Activated CD4-positive, alpha-beta T cell treated with anti-CD3 and anti-CD28 coated beads for 36 hours (primary cell): ENCODE measurements around the gene FOXJ3. TPM values are rescaled to one million over a fixed set of nuclear protein-coding genes. Genes with fewer than 3 reads are reported as not detected.

Experiments
- ATAC-seq: fragments of 200-7000 bp; cut with Tn5 transposase; one replicate; pipeline ENCODE4 v1.10.0; 2021; ENCODE audit warnings: mild to moderate bottlenecking, moderate library complexity
- CTCF ChIA-PET: fragments of 350-600 bp; sonication (Branson Sonifier 250); formaldehyde crosslinking; loops from one replicate; lab custom pipeline; 2021; ENCODE audit warnings: antibody characterized with exemption; lab: Charles Lee
- POLR2A ChIA-PET: fragments of 350-600 bp; sonication (Branson Sonifier 250); formaldehyde crosslinking; loops from one replicate; lab custom pipeline; 2021; ENCODE audit warnings: antibody characterized with exemption, inconsistent platforms; lab: Charles Lee
- DNase-seq: peaks from one replicate; pipeline ENCODE4 v3.0.0-alpha.2; 2020
- H3K27ac Mint-ChIP-seq: one replicate; pipeline ENCODE4 v1.8.0; 2021; ENCODE audit warnings: mixed read lengths
- H3K27me3 Mint-ChIP-seq: one replicate; pipeline ENCODE4 v1.8.0; 2021; ENCODE audit warnings: mixed read lengths
- H3K36me3 Mint-ChIP-seq: one replicate; pipeline ENCODE4 v1.8.0; 2021; ENCODE audit warnings: low read depth, mixed read lengths
- H3K4me1 Mint-ChIP-seq: one replicate; pipeline ENCODE4 v1.8.0; 2021; ENCODE audit warnings: mixed read lengths
- H3K4me3 Mint-ChIP-seq: one replicate; pipeline ENCODE4 v1.8.0; 2021; ENCODE audit warnings: mild to moderate bottlenecking, moderate library complexity, mixed read lengths
- H3K9me3 Mint-ChIP-seq: one replicate; pipeline ENCODE4 v1.8.0; 2021; ENCODE audit warnings: low read depth, mixed read lengths
- intact Hi-C, 2 experiments: fragments of 100-400 bp; cut with DNase I in 1 of 2; cut with micrococcal nuclease in 1 of 2; formaldehyde crosslinking; loops; one replicate each; pipeline versions ENCODE4 v1.14.2 to v1.15.1; 2022 to 2024; cut with DNase I, micrococcal nuclease
- total RNA-seq, 2 experiments: library from RNA; stranded (reverse); gene quantifications; one replicate each; pipeline ENCODE4 v1.2.3, GENCODE V29; 2021

FOXJ3 gene
- 10 to 100 TPM; 44.1 to 54.0 TPM for total RNA-seq

DNA sequence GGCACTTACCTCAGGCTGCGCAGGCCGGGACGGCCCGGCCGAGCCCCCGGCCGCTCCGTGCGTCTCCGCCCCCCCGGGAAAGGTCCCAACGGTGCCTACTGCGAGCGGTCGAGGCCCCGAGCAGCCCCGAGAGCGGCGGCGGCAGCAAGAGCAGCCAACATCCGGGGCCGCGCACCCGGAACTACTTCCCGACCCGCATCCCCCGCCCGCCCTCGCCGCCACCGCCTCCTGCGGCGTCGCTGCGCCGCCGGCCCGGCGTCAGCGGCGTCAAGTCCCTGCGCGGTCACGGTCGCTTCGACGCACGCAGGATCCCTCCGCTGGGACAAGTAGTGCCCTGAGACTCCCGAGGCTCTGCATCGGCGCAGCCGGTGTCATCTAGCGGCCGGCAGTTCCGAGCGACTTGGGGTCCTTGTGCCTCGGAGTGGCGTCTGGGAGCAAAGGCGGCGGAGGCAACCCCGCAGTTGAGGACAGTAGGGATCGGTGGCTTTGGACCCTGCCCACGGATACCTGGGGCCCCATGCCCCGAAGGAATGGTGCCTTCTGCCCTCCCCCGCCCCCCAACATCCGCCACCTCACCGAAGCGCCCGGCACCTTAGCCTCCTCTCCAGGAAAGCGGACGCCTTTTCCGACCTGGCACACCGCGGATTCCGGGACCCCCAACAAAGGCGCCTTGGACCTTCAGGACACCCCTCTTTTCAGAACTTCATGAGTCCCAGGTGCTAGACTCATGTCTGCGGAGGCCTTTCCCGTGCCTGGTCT is at the start of gene FOXJ3:
Gene FOXJ3, minus strand, starts transcription at position 186 of the 759 bp plus-strand sequence. CDS start 24,142 bp downstream, outside the sequence.
- Mint-ChIP-seq H3K27ac (peak within 1 kb of the TSS; percentile 89), H3K27me3 (no peaks in the 10 kb centered on the region), H3K4me1 (peaks cover 41% of the 10 kb centered on the region), H3K9me3 (no peaks in the 10 kb centered on the region), H3K36me3 (no peaks in the 10 kb centered on the region), H3K4me3 (peak within 1 kb of the TSS; percentile 92)
- POLR2A ChIA-PET = interaction anchor here (1.0 kb wide), 1 partner anchor 511 kb away, joined by 3 read pairs; the partner anchor contains the start of gene ZNF691
- intact Hi-C loops = loop anchor here (1.0 to 10.0 kb wide), 14 partner anchors 45 to 837 kb away; partner anchors contain the start of genes PPCS (in 2 of the 2), YBX1 (in 2 of the 2), ZMYND12 (in 2 of the 2) and C1orf50 (in 1 of the 2)
- peak; percentile 89 for ATAC-seq
- peak; percentile 97 for DNase-seq
- CTCF ChIA-PET = interaction anchor here (1.8 kb wide), 1 partner anchor 10 kb away, joined by 5 read pairs; no protein-coding TSS in a partner anchor

DNA sequence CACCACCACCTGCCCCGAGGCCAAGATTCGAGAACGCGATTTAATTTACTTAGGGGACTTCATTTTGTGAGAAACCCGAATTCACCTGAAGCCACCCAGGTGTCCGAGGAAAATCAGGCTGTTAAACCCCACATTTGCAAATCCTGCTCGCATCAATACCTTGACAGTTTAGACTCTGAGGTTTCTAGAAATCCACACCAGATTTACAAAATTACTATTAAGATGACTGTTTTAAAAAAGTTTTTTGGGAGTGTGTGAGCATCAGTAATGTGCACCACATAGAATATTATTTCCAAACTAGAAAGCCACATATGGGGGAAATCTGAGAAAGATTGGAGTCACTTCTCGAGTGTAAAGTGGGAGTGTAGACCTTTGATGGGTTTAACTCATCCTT is 46.2 kb upstream of the FOXJ3 start:
- intact Hi-C loops = no loop called here
- peaks cover 3% of the 10 kb centered on the region for H3K4me1 Mint-ChIP-seq
- ChIA-PET CTCF (interaction anchor here (1.3 kb wide), 1 partner anchor 10 kb away, joined by 3 read pairs; no protein-coding TSS in a partner anchor), POLR2A (no interaction called here)
- ATAC-seq = no peak
- no peaks in the 10 kb centered on the region for H3K36me3 Mint-ChIP-seq
- H3K4me3 Mint-ChIP-seq = peak overlapping the region; percentile 66
- no peaks in the 10 kb centered on the region for H3K9me3 Mint-ChIP-seq
- H3K27ac Mint-ChIP-seq = peak overlapping the region; percentile 5
- H3K27me3 Mint-ChIP-seq = peaks cover 37% of the 10 kb centered on the region
- DNase-seq = no peak

DNA sequence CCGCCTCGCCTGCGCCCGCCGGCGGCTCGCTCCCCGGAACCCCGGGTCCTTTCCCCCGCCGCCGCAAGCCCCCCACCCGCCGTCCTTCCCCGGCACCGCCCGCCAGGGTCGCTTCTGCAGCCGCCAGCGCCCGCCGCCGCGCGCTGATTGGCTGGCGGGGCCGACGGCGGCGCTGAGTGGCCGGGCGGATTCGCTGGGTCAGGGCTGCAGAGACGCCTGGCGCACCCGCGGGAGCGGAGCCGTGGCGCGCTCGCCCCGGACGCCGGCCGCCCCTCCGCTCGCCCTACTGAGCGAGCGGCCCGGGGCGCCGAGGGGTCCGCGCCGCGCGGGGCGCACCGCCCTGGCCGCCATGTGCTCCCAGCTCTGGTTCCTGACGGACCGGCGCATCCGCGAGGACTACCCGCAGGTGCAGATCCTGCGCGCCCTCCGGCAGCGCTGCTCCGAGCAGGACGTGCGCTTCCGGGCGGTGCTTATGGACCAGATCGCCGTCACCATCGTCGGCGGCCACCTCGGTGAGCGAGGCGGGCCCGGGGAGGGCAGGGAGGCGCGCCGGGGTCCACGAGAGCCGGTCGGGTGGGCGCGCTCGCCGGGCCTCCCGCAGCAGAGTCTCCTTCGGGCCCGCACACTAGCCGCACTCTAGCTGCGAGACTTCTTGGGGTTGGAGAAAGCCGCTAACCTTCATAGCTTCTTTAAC is 45.7 kb upstream of the FOXJ3 start, which contains the start of gene RIMKLA:
Gene RIMKLA, plus strand, starts transcription at position 207 of the 694 bp plus-strand sequence. Its CDS starts 143 bp downstream, at position 350.
- CTCF ChIA-PET = no interaction called here

DNA sequence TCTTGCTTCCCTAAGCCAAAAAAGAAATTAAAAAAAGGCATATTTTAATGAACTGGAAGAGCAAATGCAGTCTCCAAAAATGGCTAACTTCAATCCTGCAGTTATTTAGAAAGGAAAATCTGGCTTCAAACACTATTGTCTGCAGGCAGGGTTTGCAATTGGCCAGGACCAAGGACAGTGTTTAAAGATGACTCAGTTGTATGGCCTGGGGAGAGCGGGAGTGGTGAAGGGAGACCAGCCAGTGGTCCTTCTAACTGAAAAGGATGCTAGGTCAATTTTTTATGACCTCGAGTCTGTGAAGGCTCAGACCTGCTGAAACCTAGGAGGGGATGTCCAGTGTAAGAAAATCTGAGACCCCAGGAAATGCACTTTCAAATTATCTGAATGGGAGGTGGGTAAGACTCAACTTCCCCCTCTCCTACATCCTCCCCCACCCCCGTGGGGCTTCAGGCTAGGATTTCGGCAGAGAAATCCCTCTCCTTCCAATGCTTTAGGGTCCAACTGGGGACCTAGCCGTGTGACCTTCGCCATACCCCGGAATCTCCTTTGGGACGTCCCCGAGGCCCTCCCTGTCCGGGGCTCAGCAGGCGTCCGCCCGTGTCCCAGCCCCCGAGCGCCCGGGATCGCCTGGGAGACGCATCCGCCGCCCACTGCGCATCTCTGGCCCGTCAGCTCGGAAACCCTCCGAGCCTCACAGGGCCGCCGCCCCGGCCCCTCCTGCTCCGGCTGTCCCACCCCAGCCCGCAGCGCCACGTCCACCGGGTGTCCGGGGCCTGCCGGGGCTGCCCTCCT is 45.0 kb upstream of the FOXJ3 start:
- peak; percentile 19 for DNase-seq
- ATAC-seq = peak; percentile 42
- H3K4me1 Mint-ChIP-seq = peaks cover 3% of the 10 kb centered on the region
- ChIA-PET POLR2A (no interaction called here), CTCF (no interaction called here)
- peak overlapping the region; percentile 70 for H3K4me3 Mint-ChIP-seq
- peaks cover 35% of the 10 kb centered on the region for H3K27me3 Mint-ChIP-seq
- no peaks in the 10 kb centered on the region for H3K36me3 Mint-ChIP-seq
- intact Hi-C loops = loop anchor here in 1 of 2 experiments (1.0 to 5.0 kb wide), 3 partner anchors 45 to 1018 kb away; partner anchors contain the start of genes FOXJ3, FOXO6, PPCS and ZMYND12
- H3K27ac Mint-ChIP-seq = no peak overlapping the region
- no peaks in the 10 kb centered on the region for H3K9me3 Mint-ChIP-seq

More for the DNA sequence above, 45.7 kb upstream of the FOXJ3 start, which contains the start of gene RIMKLA:
- intact Hi-C loops = loop anchor here in 1 of 2 experiments (1.0 kb wide), 2 partner anchors 45 to 76 kb away; partner anchors contain the start of genes FOXJ3, PPCS and ZMYND12
- peak; percentile 74 for DNase-seq
- H3K36me3 Mint-ChIP-seq = no peaks in the 10 kb centered on the region
- peaks cover 37% of the 10 kb centered on the region for H3K27me3 Mint-ChIP-seq
- POLR2A ChIA-PET = no interaction called here
- H3K4me1 Mint-ChIP-seq = peaks cover 3% of the 10 kb centered on the region
- peak within 1 kb of the TSS; percentile 5 for H3K27ac Mint-ChIP-seq
- ATAC-seq = peak; percentile 92
- H3K4me3 Mint-ChIP-seq = peak within 1 kb of the TSS; percentile 70
- no peaks in the 10 kb centered on the region for H3K9me3 Mint-ChIP-seq

DNA sequence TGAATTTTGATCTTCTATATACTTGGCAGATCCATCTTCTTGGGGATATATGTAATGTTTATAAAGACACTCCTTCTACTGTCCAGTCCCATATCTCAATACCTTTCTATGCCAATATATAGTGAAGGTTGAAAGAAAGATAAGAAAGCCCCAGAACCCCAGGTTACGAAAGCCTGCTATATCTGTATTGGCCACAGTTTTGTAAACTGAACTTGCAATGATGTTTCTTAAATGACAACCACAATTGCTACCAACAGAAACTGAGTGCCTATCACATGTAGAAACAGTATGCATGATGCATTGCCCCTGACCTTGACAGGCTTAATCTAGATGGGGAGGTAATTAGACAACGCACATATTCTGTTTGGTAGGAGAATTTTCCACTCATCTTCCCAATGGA is 37.8 kb upstream of the FOXJ3 start:
- Mint-ChIP-seq H3K27ac (no peak overlapping the region), H3K9me3 (no peaks in the 10 kb centered on the region), H3K36me3 (no peaks in the 10 kb centered on the region), H3K27me3 (peaks cover 8% of the 10 kb centered on the region), H3K4me1 (no peaks in the 10 kb centered on the region), H3K4me3 (no peak overlapping the region)
- ATAC-seq = no peak
- DNase-seq = no peak
- ChIA-PET POLR2A (no interaction called here), CTCF (no interaction called here)
- intact Hi-C loops = no loop called here

DNA sequence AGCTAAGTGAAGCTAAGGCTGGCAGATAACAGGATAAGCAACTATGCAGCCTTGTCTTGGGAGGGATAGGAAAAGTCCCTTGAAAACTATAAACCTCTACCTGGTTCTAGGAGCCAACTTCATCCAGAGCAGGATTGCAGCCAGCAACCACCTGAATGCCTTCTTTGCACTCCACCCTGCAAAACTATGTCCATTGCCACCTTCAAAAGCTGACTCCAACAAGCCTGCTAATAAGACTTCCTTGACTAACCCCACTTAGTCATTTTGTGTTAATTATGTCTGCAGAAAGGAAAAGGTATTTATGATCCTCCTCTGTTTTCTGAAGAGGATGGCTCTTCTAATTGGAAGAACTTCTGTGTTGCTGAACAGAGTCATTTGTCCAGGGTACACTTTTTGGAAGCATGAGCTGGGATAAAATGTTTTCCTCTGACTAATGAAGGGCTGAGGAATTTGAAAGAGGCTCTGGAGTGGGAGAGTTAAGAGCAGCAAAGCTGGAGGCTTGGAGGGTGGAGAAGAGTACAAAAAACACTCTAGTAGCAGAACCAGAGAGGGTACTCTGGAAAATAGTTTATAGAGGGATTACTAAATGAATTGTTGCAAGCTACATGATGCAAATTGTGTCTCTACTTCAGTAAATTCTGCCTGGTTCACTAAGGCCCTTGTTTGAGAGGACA is 36.0 kb upstream of the FOXJ3 start:
- CTCF ChIA-PET = interaction anchor here (0.8 to 1.0 kb wide), 2 partner anchors 11 to 20 kb away, joined by 3 read pairs; no protein-coding TSS in a partner anchor
- no peaks in the 10 kb centered on the region for H3K4me1 Mint-ChIP-seq
- POLR2A ChIA-PET = interaction anchor here (0.6 kb wide), 1 partner anchor 280 kb away, joined by 4 read pairs; no protein-coding TSS in a partner anchor

DNA sequence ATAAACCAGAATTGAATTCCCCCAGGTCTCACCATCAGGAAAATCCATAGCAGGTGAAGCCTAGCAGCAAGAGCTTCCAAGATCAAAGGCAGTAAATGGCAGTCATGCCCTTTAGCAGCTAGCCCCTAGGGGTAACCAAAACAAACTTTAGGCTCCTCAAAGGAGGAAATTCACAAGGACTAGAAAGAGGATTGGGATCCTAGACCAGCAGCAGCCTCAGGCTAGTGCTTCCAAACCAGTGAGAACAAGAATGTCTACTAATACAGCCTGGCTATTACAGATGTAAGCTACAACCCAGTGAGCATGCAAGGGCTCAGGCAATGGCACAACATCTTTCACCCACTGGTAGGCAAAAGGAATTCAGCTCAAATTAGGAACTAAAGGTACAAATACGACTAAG is 34.4 kb upstream of the FOXJ3 start:
- ATAC-seq = no peak
- Mint-ChIP-seq H3K36me3 (no peaks in the 10 kb centered on the region), H3K27me3 (peaks cover 8% of the 10 kb centered on the region), H3K4me3 (no peak overlapping the region), H3K4me1 (no peaks in the 10 kb centered on the region), H3K9me3 (no peaks in the 10 kb centered on the region), H3K27ac (no peak overlapping the region)
- CTCF ChIA-PET = no interaction called here
- intact Hi-C loops = no loop called here
- DNase-seq = no peak
- POLR2A ChIA-PET = no interaction called here

More for the DNA sequence above, 36.0 kb upstream of the FOXJ3 start:
- Mint-ChIP-seq H3K27ac (no peak overlapping the region), H3K9me3 (no peaks in the 10 kb centered on the region), H3K4me3 (no peak overlapping the region), H3K36me3 (no peaks in the 10 kb centered on the region), H3K27me3 (peaks cover 8% of the 10 kb centered on the region)
- DNase-seq = no peak
- ATAC-seq = no peak
- intact Hi-C loops = no loop called here

DNA sequence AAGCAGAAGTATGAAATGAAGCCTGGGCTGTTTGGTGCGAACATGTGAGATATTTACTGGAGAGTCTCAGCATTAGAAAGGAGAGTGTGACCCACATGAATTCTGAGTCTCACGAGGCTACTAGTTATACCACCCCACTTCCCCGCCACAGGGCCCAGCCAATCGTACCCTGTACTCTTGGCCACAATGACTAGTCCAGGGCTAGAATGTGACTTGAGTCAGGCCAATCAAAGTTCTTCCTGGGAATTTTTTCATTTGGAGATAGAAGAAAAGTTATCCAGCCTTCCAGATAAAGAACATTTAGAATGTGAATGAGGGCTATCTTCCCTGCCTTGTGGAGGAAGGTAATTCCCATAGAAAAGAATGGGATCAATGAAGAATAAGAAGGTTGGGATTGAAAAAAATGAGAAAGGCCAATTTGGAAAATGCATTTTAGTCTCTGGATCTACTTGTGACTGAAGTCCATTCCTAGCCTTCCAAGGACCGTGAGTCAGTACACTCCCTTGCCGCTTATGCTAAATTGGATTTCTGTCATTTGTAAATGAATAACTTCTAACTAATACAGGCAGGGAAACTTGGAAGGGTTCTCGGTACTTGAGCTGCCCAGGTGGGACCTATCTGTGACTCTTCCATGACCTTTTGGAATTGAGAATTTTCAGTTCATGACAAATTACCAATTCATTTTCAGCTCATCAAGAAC is 33.2 kb upstream of the FOXJ3 start:
- intact Hi-C loops = no loop called here
- H3K4me3 Mint-ChIP-seq = no peak overlapping the region
- ChIA-PET POLR2A (interaction anchor here (0.8 kb wide), 1 partner anchor 29 kb away, joined by 4 read pairs; no protein-coding TSS in a partner anchor), CTCF (interaction anchor here (1.0 kb wide), 1 partner anchor 54 kb away, joined by 3 read pairs; no protein-coding TSS in a partner anchor)
- no peaks in the 10 kb centered on the region for H3K36me3 Mint-ChIP-seq
- no peak overlapping the region for H3K27ac Mint-ChIP-seq
- H3K4me1 Mint-ChIP-seq = peaks cover 4% of the 10 kb centered on the region
- H3K27me3 Mint-ChIP-seq = peaks cover 8% of the 10 kb centered on the region
- no peaks in the 10 kb centered on the region for H3K9me3 Mint-ChIP-seq
- no peak for ATAC-seq
- no peak for DNase-seq

DNA sequence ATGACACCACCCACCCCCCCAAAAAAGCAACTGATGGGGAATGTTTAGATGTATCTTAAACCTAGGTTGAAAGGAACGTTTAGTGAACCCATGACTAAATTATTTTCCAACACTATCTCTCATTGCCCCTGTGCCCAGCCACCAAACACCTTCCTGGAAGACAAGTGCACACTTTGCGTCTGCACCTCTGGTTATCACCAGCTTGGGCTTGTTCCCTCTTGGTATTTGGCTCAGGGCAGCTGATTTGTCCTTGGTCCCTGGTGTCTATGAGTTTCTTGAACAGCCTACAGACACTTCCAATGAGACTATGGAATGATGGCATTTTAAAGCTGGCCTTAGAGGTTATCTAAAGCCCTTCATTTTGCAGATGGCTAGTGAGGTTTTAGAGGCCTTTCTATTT is 30.1 kb upstream of the FOXJ3 start:
- Mint-ChIP-seq H3K27ac (no peak overlapping the region), H3K36me3 (no peaks in the 10 kb centered on the region), H3K27me3 (peaks cover 9% of the 10 kb centered on the region), H3K9me3 (no peaks in the 10 kb centered on the region), H3K4me3 (no peak overlapping the region), H3K4me1 (peaks cover 4% of the 10 kb centered on the region)
- ChIA-PET CTCF (interaction anchor here (0.5 kb wide), 1 partner anchor 485 kb away, joined by 3 read pairs; no protein-coding TSS in a partner anchor), POLR2A (no interaction called here)
- ATAC-seq = no peak
- intact Hi-C loops = no loop called here
- no peak for DNase-seq

DNA sequence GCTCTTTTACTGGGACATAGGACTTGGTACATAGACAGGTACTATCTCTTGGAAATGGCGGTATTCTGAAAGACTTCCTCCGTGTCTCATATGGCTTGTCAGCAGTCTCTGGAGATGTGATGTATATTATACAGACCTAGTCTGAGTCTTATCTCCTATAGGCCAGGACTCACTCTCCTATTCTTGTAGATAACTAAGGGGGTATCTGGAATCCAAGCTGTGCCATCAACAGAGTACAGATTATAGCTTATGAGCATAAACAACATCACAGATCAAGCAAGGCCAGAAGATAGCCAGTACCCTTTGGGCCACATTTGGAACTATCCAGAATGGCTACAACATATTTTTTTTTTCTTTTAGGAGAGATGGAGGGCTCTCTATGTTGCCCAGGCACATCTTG is 29.5 kb upstream of the FOXJ3 start:
- Mint-ChIP-seq H3K9me3 (no peaks in the 10 kb centered on the region), H3K4me1 (peaks cover 6% of the 10 kb centered on the region), H3K4me3 (no peak overlapping the region), H3K36me3 (no peaks in the 10 kb centered on the region), H3K27ac (no peak overlapping the region), H3K27me3 (peaks cover 6% of the 10 kb centered on the region)
- DNase-seq (no peak), ATAC-seq (no peak)
- ChIA-PET POLR2A (no interaction called here), CTCF (interaction anchor here (0.5 kb wide), 1 partner anchor 485 kb away, joined by 3 read pairs; no protein-coding TSS in a partner anchor)
- intact Hi-C loops = no loop called here
